SK-N-DZ (cell line): ENCODE data around the gene CADM1. TPM values are rescaled to one million over a fixed set of nuclear protein-coding genes. Genes with fewer than 3 reads are reported as not detected.

Experiments
- DNase-seq: peaks from one replicate; pipeline ENCODE4 v3.0.0-alpha.2; 2015; ENCODE audit warnings: low spot score
- polyA plus RNA-seq, 2 experiments: library from polyadenylated mRNA; depleted of rRNA; stranded (reverse); fragments of >200 nt; gene quantifications; 2 replicates each; pipeline ENCODE4 v1.2.3, GENCODE V29; 2014

CADM1 gene
- 31.7 and 44.5 TPM in 2 replicates for polyA plus RNA-seq (2014; cell fraction: cytosol; rRNA removed)
- polyA plus RNA-seq (2014; cell fraction: nucleus; rRNA removed), result 29.0 and 34.1 TPM in 2 replicates

DNA sequence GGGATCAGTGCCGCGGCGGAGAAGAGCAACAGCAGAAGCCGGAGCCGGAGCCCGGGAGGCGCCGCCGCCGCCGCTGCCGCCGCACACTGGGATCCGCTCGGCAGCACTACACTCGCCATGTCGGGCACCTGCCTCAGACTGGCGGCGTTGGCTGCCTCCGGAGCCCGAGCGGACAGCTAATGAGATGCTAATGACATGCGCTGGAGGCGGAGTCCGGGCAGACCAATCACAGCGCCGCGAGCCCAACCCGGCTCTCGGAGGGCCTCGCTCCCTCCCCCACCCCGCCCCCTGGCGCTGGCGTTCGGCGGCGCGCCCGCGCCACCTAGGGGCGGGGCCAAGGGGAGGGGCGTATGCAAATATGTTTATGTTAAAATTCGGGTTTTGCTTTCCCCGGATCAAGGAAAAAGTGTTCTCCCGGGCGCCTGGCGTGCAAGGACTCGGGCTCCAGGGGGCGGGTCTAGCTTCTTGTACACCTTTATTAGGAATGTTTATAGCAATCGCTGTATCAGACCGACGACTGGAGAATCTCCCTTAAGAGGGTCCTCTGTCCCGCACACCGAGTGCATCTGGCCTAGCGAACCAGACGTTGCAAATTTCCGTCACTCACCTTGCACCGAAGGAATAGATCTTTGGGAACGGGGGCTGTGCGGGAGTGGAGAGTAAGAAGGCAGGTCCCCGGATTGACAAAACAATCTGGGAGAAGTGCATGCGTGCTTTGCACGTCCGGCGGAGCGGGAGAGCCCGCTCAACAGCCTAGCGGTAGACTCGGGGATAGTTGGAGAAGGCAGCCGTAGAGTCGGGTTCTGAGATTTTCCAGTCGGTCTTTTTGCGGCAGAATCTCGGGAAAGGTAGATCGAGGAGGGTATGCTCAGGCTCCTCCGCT, at the start of gene CADM1:
TSS of gene CADM1 (minus strand) at position 140 of the 883 bp plus-strand sequence.
- peak; percentile 91 for DNase-seq

DNA sequence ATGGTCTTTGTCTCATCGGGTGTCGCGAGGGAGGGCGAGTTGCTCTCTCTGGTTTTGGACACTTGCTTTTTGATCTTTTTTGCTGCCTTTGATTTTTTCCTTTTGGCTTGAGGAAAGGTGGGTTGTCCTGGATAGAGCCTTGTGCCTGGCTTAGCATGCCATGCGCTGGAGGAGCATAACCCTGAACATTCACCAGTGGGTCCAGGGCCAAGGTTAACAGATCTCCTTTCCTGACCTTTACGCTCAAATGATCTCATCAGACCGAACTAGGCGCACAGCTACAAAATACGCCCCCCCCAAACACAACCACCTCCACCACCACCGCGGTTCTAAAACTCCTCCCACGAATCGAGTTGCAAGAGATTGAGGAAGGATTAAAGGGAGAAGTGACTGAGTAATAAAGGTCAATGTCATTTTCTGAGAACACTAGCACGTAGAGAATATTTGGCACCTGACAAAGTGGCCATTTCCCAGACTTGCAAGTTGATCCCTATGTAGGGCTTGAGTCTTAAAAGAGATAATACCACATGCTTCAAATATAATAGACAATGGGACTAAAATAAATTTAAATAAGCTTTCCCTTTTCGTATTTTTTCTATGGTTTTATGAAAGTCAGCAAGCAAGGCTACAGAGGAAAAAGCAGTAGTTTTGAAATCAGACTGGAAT, 48.7 kb upstream of the CADM1 start:
- DNase-seq, result no peak

DNA sequence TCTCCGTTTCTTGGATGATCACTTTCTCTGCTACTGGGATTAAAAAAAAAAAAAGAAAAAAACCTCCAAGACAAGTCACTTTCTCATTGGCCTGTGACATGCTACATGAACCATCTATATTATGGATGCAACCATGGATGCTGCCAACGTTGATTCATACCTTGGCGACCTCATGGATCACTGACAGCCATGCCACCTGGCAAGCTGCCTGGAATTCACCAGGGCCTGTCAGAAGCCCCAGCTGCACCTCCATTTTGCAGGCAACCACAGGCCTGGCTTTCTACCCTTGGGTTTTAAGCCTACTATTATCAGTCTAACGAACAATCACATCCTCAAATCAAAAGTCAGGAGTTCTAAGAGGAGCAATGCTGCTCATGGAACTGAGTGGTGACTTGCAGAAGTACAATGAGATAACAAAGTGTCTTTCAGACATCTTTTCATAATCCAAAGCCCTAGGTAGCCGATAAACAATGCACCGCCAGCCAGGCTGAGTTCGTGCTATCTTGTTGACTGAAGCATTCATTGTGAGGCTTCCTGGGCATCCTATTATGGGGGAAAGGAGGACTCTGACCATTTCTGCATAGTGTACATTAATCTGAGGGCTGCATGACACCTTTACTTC, 48.0 kb upstream of the CADM1 start:
- no peak for DNase-seq

DNA sequence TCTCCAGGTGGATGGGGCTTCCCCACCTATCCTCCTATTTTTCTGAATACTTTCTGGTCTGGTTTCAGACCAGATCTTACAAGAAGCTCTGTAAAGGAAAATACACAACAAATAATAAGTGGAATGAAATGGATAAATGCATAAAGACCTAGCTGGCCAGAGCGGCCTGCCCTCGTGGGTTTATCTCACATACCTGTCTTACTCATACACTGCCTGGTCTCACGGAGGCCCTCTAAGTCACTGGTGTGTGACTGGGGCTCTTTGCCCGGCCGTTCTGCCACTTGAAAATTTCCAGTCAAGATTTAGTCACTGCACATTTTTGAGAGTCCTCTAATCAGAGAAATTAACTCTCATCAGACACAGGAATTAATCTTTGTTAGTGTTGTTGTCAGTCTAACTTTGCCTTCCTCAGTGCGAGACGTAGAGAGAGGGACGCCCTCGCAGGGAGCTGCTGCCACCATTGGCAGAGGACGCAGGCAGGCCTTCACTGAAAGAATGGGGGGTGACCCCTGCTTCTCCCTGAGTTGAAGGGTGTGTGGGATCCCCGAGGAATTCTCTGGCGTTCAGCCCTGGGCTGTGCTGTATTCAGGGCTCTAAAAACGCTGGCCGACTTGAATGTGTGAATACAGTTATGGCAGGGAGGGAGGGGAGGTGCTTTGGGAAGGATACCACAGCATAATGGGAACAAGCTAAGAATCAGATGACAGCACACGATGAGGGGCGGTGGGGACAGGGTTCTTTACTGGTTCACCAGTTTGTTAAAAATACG, 46.3 kb upstream of the CADM1 start:
- DNase-seq, result no peak

DNA sequence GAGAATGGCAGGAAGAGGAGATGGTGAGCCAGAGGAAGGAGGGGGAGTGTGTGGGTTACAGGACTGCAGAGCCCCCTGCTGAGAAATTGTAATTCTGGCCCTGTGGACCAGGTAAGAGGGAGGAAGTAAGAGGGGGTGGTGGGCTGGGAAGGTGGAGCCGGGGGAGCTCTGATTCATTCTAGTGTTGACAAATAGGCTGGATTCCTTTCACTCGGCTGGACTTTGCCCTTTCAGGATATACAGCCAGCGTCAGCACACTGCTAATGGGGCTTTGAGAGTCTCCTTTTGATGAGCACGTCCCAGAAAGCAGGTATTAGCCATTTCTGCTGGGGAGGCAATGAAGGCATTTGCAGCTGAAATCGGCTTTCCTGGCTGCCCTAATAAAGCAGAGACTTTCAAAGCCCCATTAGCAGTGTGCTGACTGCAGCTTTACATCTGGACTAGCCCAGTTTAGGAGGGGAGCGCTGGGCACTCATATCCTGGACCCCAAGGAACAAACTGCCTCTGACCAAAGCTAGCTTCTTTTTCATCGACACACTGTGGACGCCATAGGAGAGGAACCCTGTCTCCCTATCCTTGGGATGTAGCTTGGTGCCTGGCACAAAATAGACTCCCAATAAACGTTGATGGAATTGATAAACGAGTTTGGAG, 44.8 kb upstream of the CADM1 start:
- no peak for DNase-seq

DNA sequence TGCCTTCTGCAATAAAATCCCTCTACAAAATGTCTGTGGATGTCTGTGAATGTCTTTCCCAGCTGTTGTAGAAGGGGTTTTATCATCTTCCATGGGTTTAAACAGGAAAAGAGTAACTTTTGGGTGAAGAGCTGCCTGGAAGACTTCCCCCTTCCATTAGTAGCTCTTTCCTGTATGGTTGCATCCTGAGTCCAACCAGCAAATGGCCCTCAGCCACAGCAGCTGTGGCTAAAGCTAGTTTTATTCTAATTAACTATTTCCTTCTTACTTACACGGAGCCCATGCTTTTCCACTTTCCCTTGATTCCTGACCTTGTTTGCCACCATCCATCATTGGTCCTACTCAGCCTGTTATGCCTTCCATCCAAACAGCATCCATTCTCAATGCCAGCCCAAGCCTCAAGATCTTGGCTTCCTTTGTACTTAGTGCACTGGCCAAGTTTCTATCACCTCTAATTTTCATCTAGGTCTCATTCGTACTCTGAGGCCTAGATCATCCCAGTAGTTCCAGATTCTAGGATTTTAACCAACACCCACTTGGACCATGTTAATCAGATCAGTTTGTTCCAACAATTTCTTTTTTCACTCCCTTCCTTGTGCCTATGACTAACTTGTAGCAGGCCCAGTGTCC, 41.5 kb upstream of the CADM1 start:
- no peak for DNase-seq

DNA sequence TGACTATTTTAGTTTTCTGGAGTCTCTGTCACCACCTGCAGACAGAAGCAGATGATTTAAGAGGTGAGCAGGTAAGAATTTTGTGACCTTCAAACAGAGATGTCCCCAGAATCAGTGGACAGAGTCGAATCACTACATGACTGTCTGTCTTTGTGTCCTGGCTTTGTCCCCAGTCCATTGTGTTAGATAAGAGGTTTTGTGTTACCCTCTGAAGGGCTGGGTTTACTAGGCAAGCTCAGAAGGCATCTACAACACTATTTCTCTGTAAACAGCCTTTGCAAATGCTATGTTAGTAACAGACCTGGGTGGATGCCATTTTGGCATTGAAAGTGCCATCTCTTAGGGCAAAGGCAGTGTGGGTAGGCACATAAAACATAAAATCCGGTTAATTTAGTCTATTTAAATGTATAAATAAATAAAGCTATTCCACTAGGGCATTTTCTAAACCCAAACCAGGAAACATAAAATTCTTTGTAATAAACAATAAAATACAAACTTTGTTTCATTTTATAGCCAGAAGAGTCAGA, 40.3 kb upstream of the CADM1 start:
- DNase-seq, result no peak

DNA sequence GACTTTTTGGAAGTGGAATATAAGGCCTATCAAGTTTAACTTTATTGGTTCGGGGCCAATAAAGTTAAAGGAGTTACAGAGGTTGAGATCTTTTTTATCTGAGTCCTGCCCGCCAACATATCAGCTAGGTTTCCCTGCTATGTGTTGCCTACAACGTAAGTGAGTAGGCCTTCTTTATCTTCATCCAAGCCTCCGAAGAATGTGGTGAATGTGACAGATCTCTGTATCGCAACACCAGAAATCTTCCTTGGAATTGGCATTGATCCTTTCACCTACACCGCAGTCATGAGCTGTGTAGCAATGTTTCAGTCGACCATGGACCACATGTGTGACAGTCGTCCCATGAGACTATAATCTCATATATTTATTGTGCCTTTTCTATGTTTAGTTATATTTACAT, 37.3 kb upstream of the CADM1 start:
- DNase-seq, result no peak

DNA sequence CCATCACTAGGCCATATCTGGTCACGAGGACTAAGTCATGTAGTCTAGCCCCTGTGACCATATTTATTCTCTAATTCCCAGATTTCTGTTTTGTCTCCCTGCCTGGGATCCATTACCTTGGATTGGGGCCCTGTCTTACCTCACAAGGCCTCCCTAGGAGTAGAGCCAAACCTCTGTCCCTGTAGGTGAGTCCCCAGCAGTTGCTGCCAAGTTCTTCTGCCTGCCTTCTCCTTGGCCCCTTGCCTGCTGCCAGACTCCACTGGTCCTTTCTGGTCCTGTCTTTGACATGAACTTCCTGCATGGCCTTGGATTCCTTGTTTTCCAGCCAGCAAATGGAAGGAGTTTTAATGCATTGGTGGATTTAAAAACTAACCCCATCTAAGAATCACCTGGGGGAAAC, 35.6 kb upstream of the CADM1 start:
- DNase-seq, result no peak

DNA sequence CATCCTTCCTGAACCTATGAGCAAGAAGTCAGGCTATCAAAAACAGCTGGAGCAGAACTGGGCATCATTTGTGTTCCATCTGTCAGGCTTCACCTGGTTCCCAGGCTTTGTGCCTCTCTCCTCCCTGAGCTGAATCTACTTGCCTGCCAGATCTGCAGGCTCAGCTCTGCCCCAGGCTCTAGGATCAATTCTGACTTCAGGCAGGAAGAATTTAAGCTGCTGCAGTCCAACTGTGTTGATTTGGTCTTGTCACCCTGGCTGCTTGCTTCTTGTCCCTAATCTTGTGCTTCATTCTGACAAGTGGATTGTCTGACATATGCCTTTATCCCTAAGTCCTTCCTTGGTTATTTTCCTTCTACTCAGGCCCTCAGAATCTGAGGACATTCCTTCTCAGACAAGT, 31.6 kb upstream of the CADM1 start:
- DNase-seq, result no peak

DNA sequence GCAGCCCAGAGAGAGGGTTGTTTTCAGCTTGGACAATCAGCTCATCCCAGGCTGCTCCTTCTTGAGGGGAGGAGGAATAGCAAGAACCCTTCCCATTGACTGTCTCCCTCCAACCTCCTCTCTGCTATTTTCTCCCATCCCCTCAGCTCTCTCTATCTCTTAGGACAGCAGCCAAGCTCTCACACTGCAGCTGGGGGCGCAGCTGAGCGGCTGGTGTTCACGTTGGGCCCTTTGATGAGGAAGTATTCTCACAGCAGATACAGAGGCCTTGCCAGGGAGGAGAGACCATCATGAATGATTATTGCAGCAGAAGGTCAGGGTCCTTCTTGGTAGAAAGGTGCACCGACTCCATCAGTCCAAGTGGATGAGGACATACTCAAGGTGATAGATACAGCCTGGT, 26.5 kb upstream of the CADM1 start:
- no peak for DNase-seq

DNA sequence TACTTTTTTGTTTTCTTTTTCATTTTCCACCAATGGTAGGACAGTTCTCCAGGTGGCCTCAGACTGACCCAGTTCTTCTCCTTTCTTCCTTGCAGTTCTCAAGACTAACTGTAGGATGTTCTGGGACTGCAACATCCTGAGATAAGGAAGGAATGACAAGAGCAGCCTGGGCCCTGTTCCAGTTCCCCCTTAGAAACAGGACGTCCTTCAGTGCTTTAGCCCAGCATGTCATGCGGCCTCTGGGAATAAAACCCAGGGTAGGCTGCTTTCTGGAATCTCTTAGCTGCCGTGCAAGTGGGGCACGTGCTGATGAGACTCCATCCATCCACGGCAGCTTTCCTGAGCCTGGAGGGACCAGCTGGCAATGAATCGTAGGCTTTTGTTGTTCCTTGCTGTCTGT, 24.0 kb upstream of the CADM1 start:
- DNase-seq, result no peak

DNA sequence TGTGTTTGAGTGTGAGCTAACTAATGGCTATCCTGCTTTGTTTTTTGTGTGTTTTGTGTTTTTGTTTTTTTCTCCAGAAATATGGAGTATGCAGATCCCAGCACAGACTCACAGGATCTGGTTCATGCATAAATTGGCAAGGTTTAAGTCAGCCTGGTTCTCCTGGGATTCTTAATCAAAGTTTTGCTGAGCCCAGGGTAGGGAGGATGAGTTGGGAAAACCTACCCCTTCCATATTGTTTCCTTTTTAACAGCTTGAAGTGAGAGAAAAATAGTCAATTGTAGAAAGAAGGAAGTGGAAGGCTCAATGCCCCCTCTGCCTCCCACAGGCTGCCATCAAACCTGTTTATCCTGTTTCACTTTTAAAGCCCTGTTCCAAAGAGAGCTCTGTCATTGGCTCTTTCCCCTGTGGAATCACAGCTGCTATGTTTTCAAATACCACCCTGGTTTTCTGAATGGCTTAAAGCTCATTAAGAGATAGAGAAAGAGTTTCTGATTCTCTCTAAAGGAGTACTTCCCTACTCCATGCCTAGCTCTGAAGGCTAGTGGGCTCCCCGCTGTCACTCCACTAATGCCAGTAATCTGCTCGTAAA, 23.4 kb upstream of the CADM1 start:
- no peak for DNase-seq

DNA sequence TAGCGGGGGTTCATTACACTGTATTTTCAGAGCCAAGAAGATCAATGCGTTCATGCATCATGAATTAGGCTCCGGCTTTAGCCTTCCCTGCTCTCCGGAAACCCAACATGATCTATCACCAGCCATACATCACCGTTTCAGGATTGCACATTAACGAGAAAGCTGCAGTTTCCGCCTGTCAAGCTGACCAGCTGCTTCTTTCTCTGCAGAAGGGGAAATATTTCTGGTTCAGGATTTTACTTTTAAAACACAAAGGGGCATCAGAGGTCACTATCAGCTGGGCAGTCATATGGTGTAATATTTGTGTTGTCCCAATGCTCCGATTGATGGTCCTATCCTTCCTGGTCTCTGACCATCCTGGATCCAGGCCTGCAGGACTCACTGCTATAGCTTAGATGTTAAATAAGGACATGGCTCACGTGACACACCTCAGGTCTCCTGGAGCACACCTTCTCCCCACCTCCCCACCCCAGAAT, 21.4 kb upstream of the CADM1 start:
- no peak for DNase-seq

DNA sequence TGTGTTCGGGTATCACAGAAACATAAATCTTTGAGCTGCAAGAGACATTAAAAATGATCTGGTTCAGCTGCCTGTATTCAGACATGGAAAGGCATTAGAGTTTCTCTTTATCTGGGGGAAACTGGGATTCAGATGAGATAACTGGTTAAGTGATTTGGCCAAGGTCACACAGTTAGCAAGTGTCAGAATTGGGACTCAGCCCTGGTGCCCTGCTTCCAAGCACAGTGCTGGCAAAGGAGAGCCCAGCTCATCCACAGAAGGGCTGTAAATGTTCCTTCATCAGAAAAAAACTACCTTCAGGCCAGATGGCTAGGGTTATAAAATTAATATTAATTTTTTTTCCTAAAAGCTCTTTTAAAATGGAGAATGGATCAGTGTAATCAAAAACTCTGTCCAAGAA, 20.4 kb upstream of the CADM1 start:
- no peak for DNase-seq

DNA sequence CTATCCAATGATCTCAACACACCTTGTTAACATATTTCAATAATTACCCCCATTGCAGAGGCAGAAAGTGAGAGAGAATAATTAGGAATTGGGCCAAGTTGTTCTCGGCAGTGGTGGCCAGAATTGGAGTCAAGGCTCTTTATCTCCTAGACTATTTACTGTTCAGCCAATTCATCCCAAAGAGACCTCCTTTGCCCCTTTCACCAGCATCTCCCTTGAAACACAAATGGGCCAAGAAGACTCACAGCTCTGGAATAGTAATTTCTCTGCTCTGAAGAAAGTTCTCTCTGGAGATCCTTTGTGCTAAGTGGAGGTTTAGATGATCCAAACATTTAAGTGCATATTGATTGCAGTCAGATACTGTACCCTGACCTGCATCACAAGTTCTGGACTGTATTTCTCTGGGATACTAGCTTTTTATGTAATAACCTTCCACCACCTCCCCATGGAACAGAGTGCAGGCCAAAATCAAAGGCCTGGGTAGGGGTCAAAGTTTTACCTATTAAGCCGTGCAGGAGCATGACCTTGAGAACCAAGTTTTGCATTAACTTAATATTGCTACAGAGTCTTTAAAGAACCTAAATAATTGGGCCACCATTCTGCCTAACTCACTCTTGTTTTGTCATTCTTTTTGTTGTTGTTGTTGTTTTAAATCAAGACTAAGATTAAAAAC, 19.6 kb upstream of the CADM1 start:
- no peak for DNase-seq

DNA sequence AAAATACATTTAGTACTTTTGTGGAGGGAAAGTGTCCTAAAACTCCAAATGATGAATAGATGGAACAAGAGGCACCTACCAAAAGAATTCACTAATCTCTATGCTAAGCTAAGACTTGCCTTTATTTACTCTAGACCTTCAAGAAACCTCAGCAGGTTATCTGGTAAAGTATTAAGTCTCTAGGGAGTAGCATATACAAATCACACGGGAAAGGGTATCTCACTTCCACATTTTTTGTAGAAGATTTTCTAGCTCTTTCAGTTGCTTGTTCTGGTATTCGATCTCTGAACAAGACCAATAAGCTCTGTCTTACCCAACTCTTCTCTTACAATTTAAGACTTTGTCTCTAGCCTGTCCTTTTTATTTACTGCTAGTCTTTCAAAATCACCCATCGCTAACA, 18.1 kb upstream of the CADM1 start:
- no peak for DNase-seq

DNA sequence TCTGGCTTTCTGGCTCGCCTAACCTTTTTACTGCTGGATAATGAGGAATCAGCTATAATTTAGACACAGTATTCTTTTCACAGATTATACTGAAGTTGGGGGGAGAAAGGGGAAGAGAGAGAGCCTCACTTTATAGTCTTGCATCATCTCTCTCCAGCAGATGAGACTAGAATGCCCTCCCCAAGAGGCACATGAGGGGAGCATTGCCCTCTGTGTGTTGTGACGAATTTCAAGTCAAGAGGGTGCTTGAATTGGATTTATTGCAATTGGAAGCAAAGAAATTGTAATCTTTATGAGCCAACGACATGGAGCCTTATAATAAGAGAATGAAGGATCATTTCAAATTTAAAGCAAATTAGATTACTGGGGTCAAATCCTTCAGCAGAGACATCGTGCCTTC, 17.6 kb upstream of the CADM1 start:
- no peak for DNase-seq

DNA sequence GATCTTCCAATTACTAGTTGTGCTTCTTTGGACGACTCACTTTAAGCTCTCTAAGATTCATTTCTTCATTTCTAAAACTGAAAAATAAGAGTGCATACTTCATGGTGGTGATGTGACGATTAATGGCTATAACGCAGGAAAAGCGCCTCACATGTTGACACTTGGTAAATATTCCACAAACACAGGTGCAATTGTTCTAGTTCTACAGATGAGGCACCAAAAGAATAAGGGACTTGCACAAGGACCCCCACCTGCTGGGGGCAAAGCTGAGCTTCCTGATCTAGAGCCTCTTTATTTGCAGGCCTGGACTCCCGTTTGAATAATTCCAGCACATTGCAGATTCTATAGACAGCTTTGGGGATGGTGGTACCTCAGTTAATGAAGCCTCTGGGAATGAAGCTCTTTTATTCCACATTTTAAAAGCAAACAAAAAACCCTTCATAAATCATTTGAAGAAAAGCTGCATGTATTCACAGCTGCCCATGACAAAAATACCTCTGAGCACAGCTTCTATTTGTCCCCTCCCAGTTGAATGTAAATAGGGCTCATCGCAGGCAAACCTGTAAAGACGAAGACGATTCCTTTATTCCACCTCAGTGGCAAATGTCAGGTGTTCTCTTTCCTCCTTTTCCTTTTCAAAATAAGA, 14.9 kb upstream of the CADM1 start:
- DNase-seq, result no peak
